Right lobe of liver (tissue), 6 donors: Measurements from ENCODE around the gene SLC37A1. TPM values are rescaled to one million over a fixed set of nuclear protein-coding genes. Genes with fewer than 3 reads are reported as not detected.

Source experiments
- ATAC-seq, 4 donors: fragments of 200-7000 bp; cut with Tn5 transposase; one replicate each; pipeline ENCODE4 v1.9.1; 2020; ENCODE audit warnings: mild to moderate bottlenecking in 4 of 4, moderate library complexity in 4 of 4
- DNase-seq, 3 donors: peaks; one replicate each; pipeline ENCODE4 v3.0.0-alpha.2; 2020
- H3K27ac ChIP-seq, 3 donors: fragments of 200-600 bp; one replicate each; pipeline ENCODE4 v1.8.0; 2022
- H3K27me3 ChIP-seq, 2 donors: fragments of 200-600 bp; one replicate each; pipeline ENCODE4 v1.8.0; 2022
- H3K36me3 ChIP-seq, 4 donors: fragments of 200-600 bp; sonication (generic) in 1 of 4; one replicate each; pipeline versions ENCODE4 v1.5.1 to v1.8.0; 2017 to 2022; ENCODE audit warnings: control low read depth in 1 of 4
- H3K4me1 ChIP-seq, 4 donors: fragments of 200-600 bp; sonication (generic) in 1 of 4; one replicate each; pipeline versions ENCODE4 v1.5.1 to v1.8.0; 2017 to 2022; ENCODE audit warnings: control low read depth in 1 of 4
- H3K4me3 ChIP-seq, 3 donors: fragments of 200-600 bp; one replicate each; pipeline ENCODE4 v1.8.0; 2022
- H3K9me3 ChIP-seq, 4 donors: fragments of 200-600 bp; sonication (generic) in 1 of 4; one replicate each; pipeline versions ENCODE4 v1.5.1 to v1.8.0; 2017 to 2022; ENCODE audit warnings: control low read depth in 1 of 4
- POLR2A ChIP-seq: fragments of 450-650 bp; IDR thresholded peaks from one replicate; pipeline ENCODE4 v1.6.1; 2017; ENCODE audit warnings: antibody characterized with exemption, mild to moderate bottlenecking
- WGBS: methylation state at CpG from one replicate; pipeline ENCODE4 v1.1.6; 2018; ENCODE audit warnings: low coverage, low lambda C conversion rate; ENCODE audit not compliant: insufficient coverage; ENCODE audit errors: missing lambda C conversion rate; 5-methylcytosine and 5-hydroxymethylcytosine counted together
- intact Hi-C, 2 donors: fragments of 100-400 bp; cut with DNase I; formaldehyde crosslinking; loops; one replicate each; pipeline versions ENCODE4 v1.11.2 to v1.14.1; 2022
- total RNA-seq, 6 experiments: library from RNA; depleted of rRNA in 2 of 6; stranded (reverse); fragments of >200 nt in 2 of 6; fragmentation: NEBNext Ultra II Directional in 3 of 6; extraction: Animal tissue kit (Norgen Biotek cat#: 25700) in 3 of 6; gene quantifications; one replicate each; pipeline versions ENCODE4 v1.1.0 to v1.2.4, GENCODE V29; 2016 to 2023
- TF ChIP-seq, protein P1 (sequence below), 4 donors: fragments of 200-600 bp in 3 of 4; fragments of 450-650 bp in 1 of 4; IDR thresholded peaks; one replicate each; pipeline versions ENCODE4 v1.5.1 to v1.8.0; 2016 to 2022; ENCODE audit warnings: antibody characterized with exemption in 4 of 4, mild to moderate bottlenecking in 2 of 4
- donor health status: DM: no; HTN: yes; CAD: no.
- donor health status: DM: no; HTN: no; CAD: no.
- donor health status: DM: no; HTN: no; CAD: no.
- donor health status: DM: no; HTN: yes; CAD: no.
- donor health status: DM: no; HTN: yes; CAD: no.

Gene SLC37A1
- total RNA-seq, 6 experiments from 2014 or later: 2.5 to 10.8 (median 6.2) TPM

DNA sequence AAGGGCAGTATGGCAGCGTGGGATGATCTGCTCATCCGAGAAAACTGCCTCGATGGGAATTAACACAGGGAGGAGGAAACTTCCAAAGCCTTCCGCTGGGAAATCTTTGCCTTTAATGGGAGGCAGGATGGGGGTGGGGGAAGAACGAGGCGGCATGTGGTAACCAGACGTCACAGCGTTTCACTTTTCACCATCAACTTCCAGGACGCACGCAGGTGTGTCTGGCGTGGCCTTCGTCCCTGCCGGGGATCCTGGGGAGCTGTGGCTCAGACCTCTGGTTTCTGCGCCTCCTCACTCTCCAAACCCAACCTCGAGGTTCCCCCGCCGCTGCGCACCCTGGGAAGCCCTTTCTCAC is 17.9 kb upstream of the SLC37A1 start:
- Histone ChIP-seq H3K9me3 (no peaks in the 10 kb centered on the region), H3K4me1 (peaks cover 0 to 3% (median 0%) of the 10 kb centered on the region in 4 donors), H3K36me3 (no peaks in the 10 kb centered on the region), H3K4me3 (peak overlapping the region; percentile 51 to 78 (median 52)), H3K27ac (no peak overlapping the region), H3K27me3 (no peaks in the 10 kb centered on the region)
- WGBS: 3% methylated on average over 9 of the region's 18 CpGs
- TF ChIP-seq, protein P1, sequence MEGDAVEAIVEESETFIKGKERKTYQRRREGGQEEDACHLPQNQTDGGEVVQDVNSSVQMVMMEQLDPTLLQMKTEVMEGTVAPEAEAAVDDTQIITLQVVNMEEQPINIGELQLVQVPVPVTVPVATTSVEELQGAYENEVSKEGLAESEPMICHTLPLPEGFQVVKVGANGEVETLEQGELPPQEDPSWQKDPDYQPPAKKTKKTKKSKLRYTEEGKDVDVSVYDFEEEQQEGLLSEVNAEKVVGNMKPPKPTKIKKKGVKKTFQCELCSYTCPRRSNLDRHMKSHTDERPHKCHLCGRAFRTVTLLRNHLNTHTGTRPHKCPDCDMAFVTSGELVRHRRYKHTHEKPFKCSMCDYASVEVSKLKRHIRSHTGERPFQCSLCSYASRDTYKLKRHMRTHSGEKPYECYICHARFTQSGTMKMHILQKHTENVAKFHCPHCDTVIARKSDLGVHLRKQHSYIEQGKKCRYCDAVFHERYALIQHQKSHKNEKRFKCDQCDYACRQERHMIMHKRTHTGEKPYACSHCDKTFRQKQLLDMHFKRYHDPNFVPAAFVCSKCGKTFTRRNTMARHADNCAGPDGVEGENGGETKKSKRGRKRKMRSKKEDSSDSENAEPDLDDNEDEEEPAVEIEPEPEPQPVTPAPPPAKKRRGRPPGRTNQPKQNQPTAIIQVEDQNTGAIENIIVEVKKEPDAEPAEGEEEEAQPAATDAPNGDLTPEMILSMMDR (IDR thresholded peaks at IDR 0.05): no peak
- no peak for TF ChIP-seq POLR2A
- ATAC-seq: peak in 1 of 4 donors; percentile 6
- DNase-seq: no peak
- intact Hi-C loops: no loop called here

DNA sequence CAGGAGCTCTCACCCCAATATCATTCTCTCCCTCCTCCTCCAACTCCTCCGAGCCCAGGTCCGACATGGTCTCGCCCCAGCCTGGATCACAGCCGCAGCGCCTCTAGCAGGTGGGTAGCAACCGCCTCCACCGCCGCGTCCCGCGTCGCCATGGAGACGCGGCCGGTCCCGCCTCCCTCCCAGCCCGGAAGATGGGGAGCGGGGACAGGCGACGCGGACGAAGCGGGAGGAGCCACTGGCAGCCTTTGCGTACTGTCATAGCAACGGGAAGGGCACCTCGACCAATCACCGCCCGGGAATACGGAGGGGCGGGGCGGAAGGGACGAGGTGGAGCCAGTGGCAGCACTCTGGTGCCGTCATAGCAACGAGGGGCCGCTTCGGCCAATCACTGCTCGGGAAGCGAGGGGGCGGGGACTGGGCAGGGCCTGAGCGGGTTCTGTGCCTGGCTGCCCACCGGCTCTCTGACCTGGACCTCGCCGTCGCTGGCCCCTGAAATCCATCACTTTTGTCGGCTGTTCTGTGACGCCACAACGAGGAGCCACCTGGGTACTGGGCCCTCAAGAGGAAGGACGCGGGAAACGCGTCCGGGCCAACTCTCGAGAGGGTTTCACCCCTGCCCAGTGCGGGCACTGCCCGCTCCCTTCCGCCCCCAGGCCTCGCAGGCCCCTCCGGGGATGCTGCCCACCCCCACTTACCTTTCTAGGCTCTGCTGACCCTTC is 17.4 kb upstream of the SLC37A1 start, which contains the start of gene RSPH1:
TSS of gene RSPH1 (minus strand) at position 105 of the 719 bp plus-strand sequence. CDS start at position 67, 38 bp downstream.
- DNase-seq (peak; percentile 100), ATAC-seq (peak; percentile 99 to 100 (median 99))
- H3K27me3 ChIP-seq: no peaks in the 10 kb centered on the region
- WGBS: 0% methylated on average over 15 of the region's 58 CpGs
- intact Hi-C loops: no loop called here
- peaks cover 0 to 3% (median 0%) of the 10 kb centered on the region in 4 donors for H3K4me1 ChIP-seq
- no peaks in the 10 kb centered on the region for H3K36me3 ChIP-seq
- H3K4me3 ChIP-seq: peak within 1 kb of the TSS; percentile 52 to 78 (median 56)
- no peaks in the 10 kb centered on the region for H3K9me3 ChIP-seq
- TF ChIP-seq, protein P1 (IDR thresholded peaks at IDR 0.05): no peak
- peak; percentile 65 for TF ChIP-seq POLR2A
- peak within 1 kb of the TSS; percentile 64 to 84 (median 74) for H3K27ac ChIP-seq

DNA sequence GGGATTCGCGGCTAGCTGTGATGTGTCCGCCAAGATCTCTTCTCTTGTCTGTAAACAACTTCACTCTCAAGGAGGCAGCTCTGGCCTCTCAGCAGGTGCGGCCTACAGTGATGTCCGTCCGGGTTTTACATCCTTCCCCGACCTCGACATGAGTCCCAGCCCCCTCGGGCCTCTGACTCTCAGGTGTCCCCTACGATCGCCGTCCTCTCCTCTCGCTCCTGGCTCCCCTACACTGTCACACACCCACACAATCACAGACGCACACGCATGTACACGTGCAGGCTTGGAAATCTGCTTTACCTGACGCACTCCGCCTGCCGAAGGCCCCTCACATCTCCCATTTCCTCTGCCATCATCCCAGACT is 16.8 kb upstream of the SLC37A1 start:
- H3K4me1 ChIP-seq: peaks cover 0 to 3% (median 0%) of the 10 kb centered on the region in 4 donors
- H3K27ac ChIP-seq: peak overlapping the region; percentile 64 to 84 (median 74)
- no peaks in the 10 kb centered on the region for H3K36me3 ChIP-seq
- intact Hi-C loops: no loop called here
- H3K27me3 ChIP-seq: no peaks in the 10 kb centered on the region
- TF ChIP-seq POLR2A: no peak
- TF ChIP-seq, protein P1 (IDR thresholded peaks at IDR 0.05): no peak
- 35% methylated on average over 15 of the region's 19 CpGs for WGBS
- H3K4me3 ChIP-seq: peak overlapping the region; percentile 50 to 78 (median 56)
- no peak for DNase-seq
- H3K9me3 ChIP-seq: no peaks in the 10 kb centered on the region
- peak in 1 of 4 donors; percentile 1 for ATAC-seq

- ATAC-seq (no peak), DNase-seq (no peak)
- Histone ChIP-seq H3K27me3 (no peaks in the 10 kb centered on the region), H3K27ac (no peak overlapping the region), H3K4me1 (peaks cover 0 to 3% (median 0%) of the 10 kb centered on the region in 4 donors), H3K36me3 (no peaks in the 10 kb centered on the region), H3K4me3 (no peak overlapping the region), H3K9me3 (no peaks in the 10 kb centered on the region)
- intact Hi-C loops: no loop called here
- TF ChIP-seq, protein P1 (IDR thresholded peaks at IDR 0.05): no peak
- TF ChIP-seq POLR2A: no peak
- 73% methylated on average over 5 of the region's 5 CpGs for WGBS
These were observed 15.6 kb upstream of the SLC37A1 start for GRCh38 chr21:42498012-42498411.
